IMR-90 (cell line): Measurements from ENCODE around the gene FXYD1. TPM values are rescaled to one million over a fixed set of nuclear protein-coding genes. Genes with fewer than 3 reads are reported as not detected.

Experiments used
- ATAC-seq: fragments of 200-7000 bp; cut with Tn5 transposase; 2 replicates; pipeline ENCODE4 v1.9.1; 2020; ENCODE audit warnings: low read depth, mild to moderate bottlenecking, moderate library complexity
- BruUV-seq: library from RNA; stranded (reverse); fragments of 400-500 nt; replicated peaks from 2 replicates; lab custom pipeline; 2021; lab: Mats Ljungman, UMichigan
- CTCF ChIA-PET: fragments of 300-600 bp; formaldehyde crosslinking; extraction: SDS; loops from one replicate; lab custom pipeline; 2021; ENCODE audit warnings: antibody characterized with exemption; lab: Yijun Ruan, JAX
- POLR2A ChIA-PET: fragments of 300-600 bp; sonication (Branson Sonifier 250); formaldehyde crosslinking; loops from one replicate; lab custom pipeline; 2022; ENCODE audit warnings: antibody characterized with exemption; ENCODE audit not compliant: unreplicated experiment; lab: Charles Lee
- DNase-seq: peaks from one replicate; pipeline ENCODE4 v3.0.0; 2013
- H2AFZ ChIP-seq: replicated peaks from 2 replicates; pipeline ENCODE3; 2013; ENCODE audit warnings: low read length, mild to moderate bottlenecking; ENCODE audit not compliant: poor library complexity
- H2AK5ac ChIP-seq: 2 replicates; pipeline ENCODE4 v1.6.1; 2013; ENCODE audit warnings: low read depth, low read length, inconsistent platforms
- H2AK9ac ChIP-seq: replicated peaks from 2 replicates; pipeline ENCODE3; 2013; ENCODE audit warnings: mild to moderate bottlenecking, low read depth, low read length, moderate library complexity; ENCODE audit not compliant: poor library complexity
- H2BK120ac ChIP-seq: 2 replicates; pipeline ENCODE4 v1.6.1; 2013; ENCODE audit warnings: low read depth, low read length, inconsistent platforms
- H2BK15ac ChIP-seq: 3 replicates; pipeline ENCODE4 v1.6.1; 2013; ENCODE audit warnings: low read depth, low read length, inconsistent platforms
- H2BK20ac ChIP-seq: 2 replicates; pipeline ENCODE4 v1.6.1; 2013; ENCODE audit warnings: low read depth, mild to moderate bottlenecking, inconsistent platforms, low read length, moderate library complexity
- H2BK5ac ChIP-seq: 2 replicates; pipeline ENCODE4 v1.6.1; 2013; ENCODE audit warnings: mild to moderate bottlenecking, low read depth, low read length, inconsistent platforms; ENCODE audit not compliant: poor library complexity, severe bottlenecking
- H3K14ac ChIP-seq: replicated peaks from 2 replicates; pipeline ENCODE4 v1.6.1; 2013; ENCODE audit warnings: low read depth, low read length, inconsistent platforms
- H3K18ac ChIP-seq: 2 replicates; pipeline ENCODE4 v1.6.1; 2013; ENCODE audit warnings: low read depth, low read length, control low read depth
- H3K23ac ChIP-seq: 2 replicates; pipeline ENCODE4 v1.6.1; 2013; ENCODE audit warnings: low read depth, low read length, inconsistent platforms
- H3K27ac ChIP-seq: 2 replicates; pipeline ENCODE4 v1.5.1; 2013; ENCODE audit warnings: mild to moderate bottlenecking, control low read depth, low read length; ENCODE audit not compliant: insufficient read depth
- H3K27me3 ChIP-seq: 2 replicates; pipeline ENCODE4 v1.6.1; 2013; ENCODE audit warnings: low read length; ENCODE audit not compliant: control insufficient read depth, insufficient read depth
- H3K36me3 ChIP-seq: 2 replicates; pipeline ENCODE4 v1.6.1; 2013; ENCODE audit warnings: low read length, mixed read lengths; ENCODE audit not compliant: control insufficient read depth, insufficient read depth
- H3K4ac ChIP-seq: 2 replicates; pipeline ENCODE4 v1.6.1; 2013; ENCODE audit warnings: low read depth, low read length, inconsistent platforms
- H3K4me1 ChIP-seq: 2 replicates; pipeline ENCODE4 v1.6.1; 2013; ENCODE audit warnings: low read length, mixed read lengths; ENCODE audit not compliant: control insufficient read depth, insufficient read depth
- H3K4me2 ChIP-seq: 2 replicates; pipeline ENCODE4 v1.6.1; 2013; ENCODE audit warnings: low read depth, mild to moderate bottlenecking, control low read depth, low read length, moderate library complexity
- H3K4me3 ChIP-seq: 2 replicates; pipeline ENCODE4 v1.5.1; 2013; ENCODE audit warnings: low read depth, mild to moderate bottlenecking, control low read depth, low read length, moderate library complexity; ENCODE audit not compliant: insufficient read depth
- H3K56ac ChIP-seq: 2 replicates; pipeline ENCODE4 v1.6.1; 2013; ENCODE audit warnings: low read length, inconsistent platforms; ENCODE audit not compliant: insufficient read depth; ENCODE audit errors: extremely low read depth
- H3K79me1 ChIP-seq, 2 experiments: 2 replicates each; pipeline ENCODE4 v1.6.1; 2013; ENCODE audit warnings: low read length in 2 of 2, inconsistent platforms in 1 of 2, low read depth in 1 of 2
- H3K9ac ChIP-seq: 2 replicates; pipeline ENCODE4 v1.6.1; 2013; ENCODE audit warnings: low read depth, low read length, control low read depth
- H3K9me1 ChIP-seq: 2 replicates; pipeline ENCODE4 v1.6.1; 2013; ENCODE audit warnings: low read length, inconsistent platforms; ENCODE audit not compliant: insufficient read depth
- H3K9me3 ChIP-seq: 2 replicates; pipeline ENCODE4 v1.6.1; 2013; ENCODE audit warnings: low read length; ENCODE audit not compliant: control insufficient read depth, insufficient read depth
- H4K20me1 ChIP-seq: 2 replicates; pipeline ENCODE4 v1.6.1; 2013; ENCODE audit warnings: low read length, inconsistent platforms; ENCODE audit not compliant: insufficient read depth
- H4K5ac ChIP-seq: 2 replicates; pipeline ENCODE4 v1.6.1; 2013; ENCODE audit warnings: mild to moderate bottlenecking, low read depth, low read length, control low read depth
- H4K8ac ChIP-seq, 2 experiments: 2 replicates each; pipeline ENCODE4 v1.6.1; 2013; ENCODE audit warnings: low read depth in 2 of 2, low read length in 2 of 2, control low read depth in 1 of 2, inconsistent platforms in 1 of 2
- H4K91ac ChIP-seq: 2 replicates; pipeline ENCODE4 v1.6.1; 2013; ENCODE audit warnings: low read depth, low read length, inconsistent platforms; ENCODE audit not compliant: insufficient read depth
- BHLHE40 ChIP-seq: fragments of 150-350 bp; IDR thresholded peaks from 2 replicates; pipeline ENCODE4 v1.6.1; 2016; ENCODE audit warnings: mild to moderate bottlenecking, low read depth, low read length
- CEBPB ChIP-seq: IDR thresholded peaks from 2 replicates; pipeline ENCODE4 v1.6.1; 2012; ENCODE audit warnings: low read depth, low read length, improper control_type of control experiment
- CHD1 ChIP-seq: IDR thresholded peaks from 2 replicates; pipeline ENCODE4 v1.6.1; 2012; ENCODE audit warnings: low read depth, low read length, improper control_type of control experiment
- ELK1 ChIP-seq: fragments of 150-350 bp; IDR thresholded peaks from 2 replicates; pipeline ENCODE4 v1.6.1; 2016; ENCODE audit warnings: low read depth, mild to moderate bottlenecking, low read length, moderate library complexity, borderline replicate concordance
- FOS ChIP-seq: fragments of 150-350 bp; IDR thresholded peaks from 2 replicates; pipeline ENCODE4 v1.6.1; 2016; ENCODE audit warnings: low read depth, low read length
- MAZ ChIP-seq: IDR thresholded peaks from 2 replicates; pipeline ENCODE4 v1.6.1; 2012; ENCODE audit warnings: low read depth, mild to moderate bottlenecking, low read length, improper control_type of control experiment, moderate library complexity, borderline replicate concordance
- MXI1 ChIP-seq: IDR thresholded peaks from 2 replicates; pipeline ENCODE4 v1.6.1; 2012; ENCODE audit warnings: low read depth, mild to moderate bottlenecking, low read length, moderate library complexity, borderline replicate concordance
- NFE2L2 ChIP-seq: fragments of 150-350 bp; IDR thresholded peaks from 2 replicates; pipeline ENCODE4 v1.6.1; 2016; ENCODE audit warnings: low read depth, mild to moderate bottlenecking, low read length
- POLR2A ChIP-seq: IDR thresholded peaks from 2 replicates; pipeline ENCODE4 v1.6.1; 2012; ENCODE audit warnings: mild to moderate bottlenecking, low read depth, low read length
- RAD21 ChIP-seq: IDR thresholded peaks from 2 replicates; pipeline ENCODE4 v1.6.1; 2012; ENCODE audit warnings: low read length, improper control_type of control experiment
- RCOR1 ChIP-seq: IDR thresholded peaks from 2 replicates; pipeline ENCODE4 v1.6.1; 2012; ENCODE audit warnings: mild to moderate bottlenecking, low read length, improper control_type of control experiment; ENCODE audit not compliant: insufficient replicate concordance
- WGBS, 2 experiments: methylation state at CpG; one replicate each; pipeline versions ENCODE4 v1.1.5 to v1.1.7; 2013; ENCODE audit warnings: missing lambda C conversion rate in 2 of 2; ENCODE audit not compliant: insufficient read length in 1 of 2; ENCODE audit errors: extremely low coverage in 2 of 2; 5-methylcytosine and 5-hydroxymethylcytosine counted together
- dilution Hi-C: fragments of 300-500 bp; cut with HindIII; formaldehyde crosslinking; loops from one replicate; pipeline ENCODE4 v1.14.3; 2018; ENCODE audit warnings: low sequenced_read_pairs; ENCODE audit not compliant: unreplicated experiment
- in situ Hi-C: fragments of 300-500 bp; cut with MboI; formaldehyde crosslinking; loops from 3 replicates; pipeline ENCODE4 v1.14.3; 2019; ENCODE audit warnings: low sequenced_read_pairs, inconsistent platforms, mixed read lengths
- intact Hi-C: fragments of 100-400 bp; cut with micrococcal nuclease; formaldehyde crosslinking; loops from 2 replicates; pipeline ENCODE4 v1.10.0; 2022
- polyA plus RNA-seq, 3 experiments: library from polyadenylated mRNA; depleted of rRNA; stranded (reverse); fragments of >200 nt; gene quantifications; 2 replicates each; pipeline ENCODE4 v1.2.3, GENCODE V29; 2012; ENCODE audit warnings: low replicate concordance in 1 of 3
- total RNA-seq: library from RNA; depleted of rRNA; stranded (reverse); fragments of >200 nt; gene quantifications from 2 replicates; pipeline ENCODE4 v1.2.3, GENCODE V29; 2012

The FXYD1 gene
- total and polyA plus RNA-seq, 2 of the 4 experiments (the other 2 are of a cell fraction): 0.18 to 3.9 TPM

GRCh38 chr19:35108730-35109129 lies 29.9 kb upstream of the FXYD1 start:
- BruUV-seq: no TSS peak
- Histone ChIP-seq H3K27me3 (peaks cover 5% of the 10 kb centered on the region; the same call in 1 of the 2 replicates), H2AFZ (no peak overlapping the region), H3K18ac (no peak overlapping the region), H3K14ac (no peak overlapping the region), H4K5ac (no peak overlapping the region), H2BK120ac (no peak overlapping the region), H4K91ac (no peak overlapping the region), H3K79me1 (no peaks in the 10 kb centered on the region), H3K27ac (no peak overlapping the region), H3K4me2 (no peak overlapping the region), H3K4me1 (no peaks in the 10 kb centered on the region), H2BK5ac (no peak overlapping the region), H3K4me3 (no peak overlapping the region), H3K4ac (no peak overlapping the region), H4K20me1 (no peaks in the 10 kb centered on the region), H3K9ac (no peak overlapping the region), H3K9me3 (peaks cover 5% of the 10 kb centered on the region; the same call in 1 of the 2 replicates), H2BK20ac (no peak overlapping the region), H4K8ac (no peak overlapping the region), H2BK15ac (no peak overlapping the region), H2AK5ac (no peak overlapping the region), H3K23ac (no peak overlapping the region), H3K36me3 (no peaks in the 10 kb centered on the region), H3K56ac (no peak overlapping the region), H3K9me1 (no peaks in the 10 kb centered on the region), H2AK9ac (no peak overlapping the region)
- dilution Hi-C loops: no loop called here
- no peak for DNase-seq
- intact Hi-C loops: no loop called here
- 77% methylated on average over 7 of the region's 11 CpGs; no CpG with 5 or more reads in 1 of the 2 experiments for WGBS, 2 experiments
- in situ Hi-C loops: no loop called here
- no peak for ATAC-seq
- POLR2A ChIA-PET: no interaction called here
- TF ChIP-seq BHLHE40 (no peak), CHD1 (no peak), POLR2A (no peak), FOS (no peak), RAD21 (no peak), ELK1 (no peak), RCOR1 (no peak), MAZ (no peak), MXI1 (no peak), NFE2L2 (no peak), CEBPB (no peak)
- CTCF ChIA-PET: no interaction called here
